Activated naive CD4-positive, alpha-beta T cell (primary cell): ENCODE measurements around the gene TRPM1.

Source experiments
- DNase-seq, 4 experiments: peaks; one replicate each; lab custom pipeline; 2025; lab: John Stamatoyannopoulos, UW

TRPM1 gene

DNA sequence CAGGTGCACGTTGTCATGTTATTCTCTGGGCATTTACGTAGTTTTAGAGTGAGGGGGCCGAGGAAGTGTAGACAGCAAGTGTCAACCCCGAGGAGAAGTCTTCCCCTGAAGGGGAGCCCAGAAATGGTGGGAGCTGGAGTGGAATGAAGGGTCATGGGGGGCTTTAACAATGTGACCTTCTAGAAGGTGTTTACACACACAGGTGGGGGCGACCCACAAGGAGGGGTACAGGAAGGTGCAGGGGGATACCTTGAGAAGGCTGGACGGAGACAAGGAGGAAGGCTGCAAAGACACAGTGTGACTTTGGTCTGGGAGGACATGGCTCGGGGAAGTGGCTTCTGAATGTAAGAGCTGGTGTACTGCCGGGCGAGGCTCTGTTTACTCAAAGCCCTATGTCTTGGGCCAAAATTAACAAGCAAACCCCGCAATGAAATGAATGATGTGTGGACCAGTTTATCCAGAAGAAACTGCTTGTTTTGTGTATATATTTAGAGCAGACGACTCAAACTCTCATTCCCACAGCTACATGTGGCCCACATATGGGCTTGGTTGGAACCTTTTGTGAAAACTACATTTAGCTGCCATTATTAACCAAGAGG lies 18.7 kb downstream of the TRPM1 start:
- DNase-seq = no peak

- DNase-seq = no peak
Observed at GRCh38 chr15:31081588-31082250, 19.8 kb downstream of the TRPM1 start.

DNA sequence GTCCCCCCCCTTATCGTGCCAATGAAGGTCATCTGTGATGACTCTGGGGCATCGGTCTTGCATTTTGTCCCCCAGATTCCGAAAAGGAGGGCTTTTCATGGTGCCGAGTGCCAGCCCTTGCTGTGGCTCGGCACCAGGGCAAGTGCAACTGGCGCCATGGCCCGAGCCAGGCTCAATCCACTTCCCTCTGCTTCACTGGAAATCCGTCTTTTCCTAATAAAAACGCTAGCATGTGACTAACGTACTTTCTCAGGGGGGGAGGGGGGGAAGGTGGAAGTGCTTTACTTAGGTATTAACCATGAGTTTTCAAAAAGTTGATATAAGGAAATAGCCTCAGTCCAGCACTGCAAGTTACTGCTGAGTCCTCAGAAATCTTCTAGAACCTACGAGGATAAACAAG lies 20.5 kb downstream of the TRPM1 start:
- no peak for DNase-seq

DNA sequence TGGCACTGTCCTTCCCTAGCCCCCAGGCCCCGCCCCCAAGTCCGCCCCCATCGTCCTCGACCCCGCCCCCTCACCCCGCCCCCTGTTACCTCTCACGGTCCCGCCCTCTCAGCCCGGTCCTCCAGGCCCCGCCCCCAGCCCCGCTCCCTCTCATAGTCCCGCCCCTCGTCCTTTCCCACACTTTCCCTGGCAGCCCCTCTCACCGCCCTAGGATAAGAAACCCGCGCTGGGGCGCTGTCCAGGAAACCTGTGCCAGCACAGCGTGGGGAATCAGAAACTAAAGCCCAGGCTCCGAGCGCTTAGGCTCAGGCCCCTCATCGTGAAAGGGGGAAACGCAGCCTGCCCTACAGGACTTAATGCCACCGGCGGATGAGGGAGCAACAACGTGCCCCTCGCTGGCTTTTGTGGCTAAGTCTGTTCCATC lies 20.9 kb downstream of the TRPM1 start:
- DNase-seq = peak in 1 of 4 experiments; percentile 7

GRCh38 chr15:31079519-31079918 lies 22.0 kb downstream of the TRPM1 start:
- no peak for DNase-seq

- no peak for DNase-seq
Observed at GRCh38 chr15:31078471-31078870, 23.1 kb downstream of the TRPM1 start.

- DNase-seq = no peak
Observed at GRCh38 chr15:31077941-31078340, 23.6 kb downstream of the TRPM1 start.

DNA sequence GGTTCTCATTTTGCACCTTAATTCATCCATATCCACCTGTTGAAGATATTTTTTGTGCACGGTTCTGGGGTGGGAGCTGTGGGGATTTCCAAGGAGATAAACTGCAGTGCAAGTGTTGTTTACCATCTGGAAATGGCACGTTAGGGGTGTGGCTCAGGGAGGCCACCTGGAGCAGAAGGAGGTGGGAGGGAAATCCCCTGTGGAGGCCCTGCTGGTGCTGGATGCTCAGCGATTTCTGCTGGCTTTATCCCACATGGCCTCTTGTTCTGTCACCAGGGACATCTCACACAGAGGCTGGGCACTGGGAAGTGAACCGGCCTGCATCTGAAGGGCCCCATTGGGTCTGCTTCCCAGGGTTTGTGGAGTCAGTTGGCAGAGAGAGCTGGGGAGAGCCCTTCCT lies 24.3 kb downstream of the TRPM1 start:
- no peak for DNase-seq

GRCh38 chr15:31074321-31074720 lies 27.2 kb downstream of the TRPM1 start:
- DNase-seq = no peak

- DNase-seq = no peak
Observed at GRCh38 chr15:31070867-31071266, 30.7 kb downstream of the TRPM1 start.

DNA sequence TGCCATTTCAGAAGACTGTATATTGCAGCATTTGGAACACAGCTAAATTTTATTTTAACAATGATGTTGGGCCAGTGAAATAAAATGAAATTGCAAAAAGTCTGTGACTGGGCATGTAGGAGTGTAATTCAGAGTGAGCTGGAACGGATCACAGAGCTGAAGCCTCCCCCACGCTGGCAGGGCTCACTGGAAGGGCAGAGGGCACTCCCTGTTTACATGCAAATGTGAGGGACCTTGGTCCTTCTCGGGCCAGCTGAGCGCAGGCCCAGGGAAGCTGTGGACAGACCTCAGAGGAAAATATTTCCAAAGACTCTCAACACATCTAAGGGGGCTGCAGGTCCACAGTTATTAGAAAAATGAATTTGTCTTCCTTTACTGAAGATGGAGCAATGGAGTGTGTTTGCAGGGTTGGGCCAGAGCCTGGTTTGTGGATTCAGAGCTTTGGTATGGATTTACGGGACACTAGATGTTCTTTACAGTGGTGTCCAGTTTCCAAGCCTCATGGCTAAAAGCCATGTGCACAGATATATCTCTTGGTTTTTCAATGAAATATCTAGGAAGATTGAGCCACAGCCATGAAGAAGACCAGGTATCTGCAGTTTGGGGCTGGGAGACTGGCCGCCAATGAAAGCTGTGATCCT lies 32.0 kb downstream of the TRPM1 start:
- no peak for DNase-seq

- DNase-seq = no peak
Observed at GRCh38 chr15:31067890-31068603, 33.5 kb downstream of the TRPM1 start.

DNA sequence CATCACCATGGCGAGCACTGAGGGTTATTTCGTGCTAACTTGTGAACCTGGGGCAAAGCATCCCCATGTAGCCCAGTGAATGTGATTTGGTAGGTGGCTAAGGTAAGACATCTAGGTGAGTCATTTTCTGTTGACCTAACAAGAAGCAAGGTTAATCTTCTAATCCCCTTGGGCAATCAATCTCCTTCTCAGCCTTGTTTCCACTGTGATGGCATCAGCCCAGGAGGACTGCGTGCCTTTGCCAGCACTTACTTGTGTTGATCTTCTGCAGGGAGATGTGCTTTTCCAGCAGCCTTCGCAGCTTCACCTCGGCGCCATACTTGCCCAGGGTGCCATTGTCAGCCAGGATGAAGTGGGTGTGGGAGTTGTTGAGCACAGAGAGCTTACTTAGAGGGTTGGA lies 35.7 kb downstream of the TRPM1 start:
- no peak for DNase-seq

GRCh38 chr15:31062911-31063310 lies 38.6 kb downstream of the TRPM1 start:
- DNase-seq = no peak

GRCh38 chr15:31062310-31062847 lies 39.1 kb downstream of the TRPM1 start:
- no peak for DNase-seq

GRCh38 chr15:31060429-31061140 lies 40.9 kb downstream of the TRPM1 start:
- DNase-seq = no peak

DNA sequence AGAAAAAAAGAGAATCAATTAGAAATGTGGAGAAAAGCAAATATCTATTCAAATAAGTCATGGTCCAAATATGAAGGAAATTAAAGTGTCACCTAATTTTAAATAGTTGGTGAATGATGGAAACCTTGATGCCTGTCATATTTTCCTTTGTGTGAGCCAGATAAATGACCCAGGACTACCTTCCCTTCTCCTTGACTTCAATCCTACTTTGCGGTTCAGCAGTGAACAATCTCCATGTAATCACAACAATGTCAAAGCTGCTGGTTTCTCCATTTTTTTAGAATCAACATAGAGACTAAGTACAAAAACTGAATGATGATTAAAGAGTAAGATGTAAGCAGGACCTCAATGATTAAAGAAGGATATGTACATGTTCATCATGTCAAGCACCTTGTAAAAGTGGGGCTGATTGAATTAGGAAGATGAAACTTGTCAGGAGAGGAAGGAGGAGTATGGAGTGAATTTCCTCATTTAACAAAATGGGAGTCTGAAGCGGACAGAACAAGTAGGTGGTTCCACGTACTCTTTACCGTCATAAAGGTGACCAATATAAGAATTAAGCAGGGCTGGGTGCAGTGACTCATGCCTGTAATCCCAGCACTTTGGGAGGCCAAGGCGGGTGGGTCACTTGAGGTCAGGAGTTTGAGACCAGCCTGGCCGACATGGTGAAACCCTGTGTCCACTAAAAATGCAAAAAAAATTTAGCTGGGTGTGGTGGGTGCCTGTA lies 43.1 kb downstream of the TRPM1 start:
- DNase-seq = no peak

GRCh38 chr15:31051496-31052080 lies 49.9 kb downstream of the TRPM1 start:
- no peak for DNase-seq

GRCh38 chr15:31050953-31051352 lies 50.6 kb downstream of the TRPM1 start:
- DNase-seq = no peak

DNA sequence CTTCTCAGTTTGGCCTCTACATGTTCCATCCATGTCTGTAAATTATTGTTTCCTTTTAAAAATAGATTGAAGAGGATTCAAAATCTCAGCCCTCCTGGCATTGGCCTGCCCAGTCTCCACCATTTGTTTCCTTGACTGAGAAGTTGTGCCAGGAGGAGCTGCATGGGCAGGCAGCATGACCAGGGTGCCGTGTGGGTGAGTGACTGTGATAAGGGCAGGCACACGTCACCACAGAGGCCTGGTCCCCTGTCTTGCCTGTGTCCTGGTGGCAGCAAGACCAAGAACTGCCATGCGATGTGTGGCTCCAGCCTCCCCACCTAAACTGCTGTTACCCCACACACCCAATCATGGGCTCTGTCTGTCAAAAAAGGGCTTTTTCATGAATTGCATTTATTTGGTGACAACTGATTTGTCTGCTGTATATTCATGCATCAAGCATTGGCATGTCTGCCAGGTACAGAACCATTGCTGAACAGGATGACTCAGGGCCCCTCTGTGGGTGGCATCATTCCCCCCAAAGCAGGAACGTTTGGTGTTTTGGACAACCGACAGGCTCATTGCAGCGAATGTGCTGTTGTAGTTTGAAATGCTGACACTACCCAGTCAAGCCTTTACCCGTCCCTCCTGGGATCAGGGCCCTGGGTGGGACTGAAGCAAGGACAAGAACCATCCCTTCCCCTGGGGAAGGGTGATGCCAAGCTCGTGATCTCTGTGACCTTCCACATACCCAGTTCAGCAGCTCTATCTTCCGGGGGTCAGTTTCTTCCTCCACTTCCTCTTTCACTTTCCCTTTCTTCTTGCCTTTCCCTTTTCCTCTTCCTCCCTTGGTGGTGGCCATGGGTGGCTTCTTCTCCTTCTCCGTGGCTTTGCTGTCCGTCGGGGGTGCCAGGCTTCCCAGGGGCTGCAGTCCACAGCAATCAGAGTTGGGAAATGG lies 51.6 kb downstream of the TRPM1 start:
- DNase-seq = no peak
